ENCODE results near the gene GTF3C5.
A peak's percentile ranks its signal among the peaks of the same experiment; 100 is the strongest.
"Not testable (repeated sequence)": the region's sequence is repeated elsewhere in the genome, so short reads cannot be mapped to it uniquely, and the experiment has no call there.

The GTF3C5 gene

DNA sequence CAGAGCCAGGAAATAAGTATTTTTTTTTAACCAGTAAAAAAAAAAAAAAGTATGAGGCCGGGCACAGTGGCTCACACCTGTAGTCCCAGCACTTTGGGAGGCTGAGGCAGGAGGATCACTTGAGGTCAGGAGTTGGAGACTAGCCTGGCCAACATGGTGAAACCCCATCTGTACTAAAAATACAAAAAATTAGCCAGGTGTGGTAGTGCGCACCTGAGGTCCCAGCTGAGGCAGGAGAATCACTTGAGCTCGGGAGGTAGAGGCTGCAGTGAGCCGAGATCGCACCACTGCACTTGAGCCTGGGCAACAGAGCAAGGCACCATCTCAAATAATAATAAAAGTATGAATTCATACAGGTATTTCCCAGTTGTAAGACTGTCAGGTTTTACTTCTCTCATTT is 41.4 kb downstream of the GTF3C5 start:
- not testable (repeated sequence) for DNase-seq

DNA sequence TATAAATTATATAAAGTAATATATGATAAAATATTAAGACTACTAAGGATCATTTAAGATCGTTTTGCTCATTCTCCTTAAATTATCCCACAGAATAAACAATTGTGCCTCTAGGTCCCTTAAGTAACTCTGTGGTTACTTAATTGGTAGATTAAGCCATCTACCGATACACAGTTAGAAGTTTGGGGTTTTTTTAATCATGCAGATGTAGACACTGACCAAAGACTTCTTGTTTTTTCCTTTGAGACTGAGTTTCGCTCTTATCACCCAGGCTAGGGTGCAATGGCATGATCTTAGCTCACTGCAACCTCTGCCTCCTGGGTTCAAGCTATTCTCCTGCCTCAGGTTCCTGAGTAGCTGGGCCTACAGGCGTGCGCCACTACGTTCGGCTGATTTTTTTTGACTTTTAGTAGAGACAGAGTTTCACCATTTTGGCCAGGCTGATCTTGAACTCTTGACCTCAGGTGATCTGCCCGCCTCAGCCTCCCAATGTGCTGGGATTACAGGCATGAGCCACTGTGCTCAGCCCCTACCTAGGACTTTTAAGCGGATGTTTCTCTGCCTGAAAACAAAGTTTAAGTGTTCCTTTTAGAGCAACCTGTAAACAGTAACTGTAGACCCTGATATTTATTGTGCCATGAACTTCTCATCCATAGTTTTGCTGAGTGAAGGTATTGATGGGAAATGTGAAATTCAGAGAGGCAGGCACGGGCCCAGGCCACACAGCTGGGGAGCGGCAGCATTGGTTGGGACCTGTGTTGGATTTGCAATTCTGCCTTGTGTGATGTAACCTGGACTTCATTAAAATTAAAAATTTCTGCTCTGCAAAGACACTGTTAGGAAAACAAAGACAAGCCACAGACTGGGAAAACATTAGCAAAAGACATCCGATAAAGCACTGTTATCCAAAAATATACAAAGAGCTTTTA is 42.6 kb downstream of the GTF3C5 start:
- no peak for DNase-seq

DNA sequence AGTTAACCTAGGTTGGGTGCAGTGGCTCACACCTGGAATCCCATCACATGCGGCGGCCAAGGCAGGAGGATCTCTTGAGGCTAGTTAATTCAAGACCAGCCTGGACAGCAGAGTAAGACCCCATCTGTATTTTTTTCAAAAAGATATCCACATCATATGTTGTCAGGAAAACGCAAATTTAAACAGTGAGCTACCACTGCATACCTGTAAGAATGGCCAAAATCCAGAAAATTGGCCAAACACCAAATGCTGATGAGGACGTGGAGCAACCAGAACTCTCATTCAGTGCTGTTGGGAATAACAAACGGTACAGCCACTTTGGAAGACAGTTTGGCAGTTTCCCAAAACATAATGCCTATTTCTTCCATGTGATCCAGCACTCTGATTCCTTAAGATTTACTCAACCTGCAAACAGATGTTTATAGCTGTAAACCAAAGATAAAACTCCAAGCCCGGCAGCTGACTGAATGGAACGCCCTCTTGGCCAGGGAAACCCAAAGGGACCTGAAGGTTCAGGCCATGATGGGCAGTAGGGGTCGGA is 43.4 kb downstream of the GTF3C5 start:
- no peak for DNase-seq

DNA sequence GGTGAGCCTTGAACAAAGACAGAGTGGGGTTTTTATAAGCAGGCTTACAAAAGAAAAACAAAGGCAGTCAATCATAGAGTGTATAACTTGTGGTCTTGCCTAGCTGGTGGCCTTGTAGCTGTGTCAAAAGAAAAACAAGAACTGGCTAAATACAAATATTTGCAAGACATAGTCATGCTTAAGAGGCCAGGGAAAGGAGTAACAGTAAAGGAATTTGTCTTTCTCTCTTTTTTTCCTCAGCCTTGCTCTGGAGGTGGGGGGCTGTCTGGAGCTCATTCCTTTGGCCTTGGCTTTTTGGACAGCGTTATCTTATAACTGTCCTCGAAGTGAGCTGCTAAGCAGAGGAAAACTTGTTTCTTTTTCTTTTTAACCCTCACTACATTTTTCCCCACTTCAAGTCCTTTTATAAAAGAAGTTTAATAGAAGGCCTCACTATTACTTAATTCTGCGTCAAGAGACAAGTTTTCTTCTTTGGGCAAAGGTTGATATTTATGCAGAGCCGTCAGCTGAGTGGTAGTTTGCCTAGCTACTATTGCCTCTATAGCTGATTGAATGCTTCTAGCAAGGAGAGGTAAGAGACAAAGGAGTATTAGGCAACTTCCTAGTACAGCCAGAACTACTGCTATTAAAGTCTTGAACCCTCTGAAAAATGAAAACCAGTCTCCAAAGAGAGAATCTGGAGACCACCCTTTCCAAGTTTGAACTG is 45.3 kb downstream of the GTF3C5 start:
- no peak for DNase-seq

DNA sequence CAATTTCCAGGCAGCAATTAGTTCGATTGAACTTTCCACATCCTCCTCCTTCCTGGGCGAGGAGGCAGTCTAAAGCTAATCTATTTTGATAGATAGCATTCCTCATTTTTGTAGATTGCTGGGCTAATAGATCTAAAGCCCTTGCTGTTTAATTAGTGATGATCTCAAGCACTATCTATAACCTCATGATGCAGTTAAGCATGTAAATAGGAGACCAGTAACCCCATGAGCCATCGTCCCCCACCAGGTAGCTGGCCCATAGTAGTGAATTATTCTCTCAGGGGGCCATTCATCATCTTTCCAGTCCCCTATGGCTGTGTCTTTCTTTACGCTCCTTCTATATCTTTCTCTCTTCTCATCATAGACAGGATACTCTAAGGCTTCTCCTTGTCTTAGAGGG is 45.9 kb downstream of the GTF3C5 start:
- DNase-seq, result no peak

DNA sequence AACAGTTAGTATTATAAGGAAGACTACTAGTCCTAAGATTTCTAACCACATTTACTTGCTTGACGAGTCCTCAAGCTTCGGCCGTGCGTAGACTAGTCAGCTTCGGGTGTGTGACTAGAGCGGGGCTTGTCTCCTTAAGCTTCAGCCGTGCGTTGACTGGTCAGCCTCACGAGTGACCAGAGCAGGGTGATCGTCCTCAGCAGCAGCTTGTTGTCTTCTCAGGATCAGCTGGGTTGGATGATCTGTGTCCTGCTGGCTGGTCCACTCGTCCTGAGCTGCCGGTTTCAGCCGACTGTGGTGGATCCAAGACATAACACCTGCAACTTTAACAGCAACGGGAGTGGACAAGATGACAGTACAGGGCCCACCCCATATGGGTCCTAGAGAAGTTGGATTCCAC is 47.7 kb downstream of the GTF3C5 start:
- DNase-seq, result no peak

DNA sequence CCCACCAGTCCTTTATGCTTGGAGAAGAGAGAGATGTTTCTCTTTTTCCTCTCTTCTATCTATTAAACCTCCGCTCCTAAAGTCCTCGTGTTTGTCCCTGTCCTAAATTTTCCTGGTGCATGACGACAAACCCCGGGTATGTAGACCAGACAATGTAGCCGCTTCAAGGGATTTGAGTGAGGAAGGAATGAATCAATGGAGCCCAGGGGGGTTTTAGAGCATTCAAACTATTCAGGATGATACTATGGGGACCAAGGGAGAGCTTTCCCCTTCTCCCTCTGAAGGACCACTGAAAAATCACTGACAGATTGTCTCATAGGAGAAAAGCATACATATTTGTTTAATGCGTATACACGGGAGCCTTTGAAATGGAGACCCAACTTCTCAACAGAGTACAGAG is 49.4 kb downstream of the GTF3C5 start:
- DNase-seq, result no peak

DNA sequence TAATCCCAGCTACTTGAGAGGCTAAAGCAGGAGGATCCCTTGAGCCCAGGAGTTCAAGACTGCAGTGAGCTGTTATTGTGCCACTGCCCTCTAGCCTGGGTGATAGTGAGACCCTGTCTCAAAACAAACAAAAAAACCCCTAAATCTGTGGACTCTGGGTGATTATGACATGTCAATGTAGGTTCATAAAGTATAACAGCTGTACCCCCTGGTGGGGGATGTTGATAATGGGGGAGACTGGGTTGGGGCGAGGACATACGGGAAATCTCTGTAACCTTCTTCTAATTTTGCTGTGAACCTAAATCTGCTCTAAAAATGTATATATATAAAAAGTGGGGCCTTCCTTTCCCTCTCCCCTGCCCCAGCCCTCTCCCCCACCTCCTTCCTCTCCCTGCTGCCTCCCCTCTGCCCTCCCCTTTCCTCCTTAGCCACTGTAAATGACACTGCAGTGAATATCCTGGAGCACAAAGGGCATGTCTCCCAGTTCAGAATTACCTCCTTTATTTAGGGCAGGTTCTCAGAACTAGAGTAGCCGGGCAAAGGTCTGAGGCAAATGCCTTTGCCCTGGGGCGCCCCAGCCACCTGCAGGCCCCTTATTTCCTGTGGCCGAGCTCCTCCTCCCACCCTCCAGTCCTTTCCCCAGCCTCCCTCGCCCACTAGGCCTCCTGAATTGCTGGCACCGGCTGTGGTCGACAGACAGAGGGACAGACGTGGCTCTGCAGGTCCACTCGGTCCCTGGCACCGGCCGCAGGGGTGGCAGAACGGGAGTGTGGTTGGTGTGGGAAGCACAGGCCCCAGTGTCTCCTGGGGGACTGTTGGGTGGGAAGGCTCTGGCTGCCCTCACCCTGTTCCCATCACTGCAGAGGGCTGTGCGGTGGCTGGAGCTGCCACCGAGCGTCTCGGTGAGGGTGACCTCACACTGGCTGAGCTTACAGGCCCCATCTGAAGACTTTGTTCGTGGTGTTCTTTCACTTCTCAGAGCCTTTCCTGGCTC is 50.3 kb downstream of the GTF3C5 start:
- DNase-seq, result not testable (repeated sequence)

DNA sequence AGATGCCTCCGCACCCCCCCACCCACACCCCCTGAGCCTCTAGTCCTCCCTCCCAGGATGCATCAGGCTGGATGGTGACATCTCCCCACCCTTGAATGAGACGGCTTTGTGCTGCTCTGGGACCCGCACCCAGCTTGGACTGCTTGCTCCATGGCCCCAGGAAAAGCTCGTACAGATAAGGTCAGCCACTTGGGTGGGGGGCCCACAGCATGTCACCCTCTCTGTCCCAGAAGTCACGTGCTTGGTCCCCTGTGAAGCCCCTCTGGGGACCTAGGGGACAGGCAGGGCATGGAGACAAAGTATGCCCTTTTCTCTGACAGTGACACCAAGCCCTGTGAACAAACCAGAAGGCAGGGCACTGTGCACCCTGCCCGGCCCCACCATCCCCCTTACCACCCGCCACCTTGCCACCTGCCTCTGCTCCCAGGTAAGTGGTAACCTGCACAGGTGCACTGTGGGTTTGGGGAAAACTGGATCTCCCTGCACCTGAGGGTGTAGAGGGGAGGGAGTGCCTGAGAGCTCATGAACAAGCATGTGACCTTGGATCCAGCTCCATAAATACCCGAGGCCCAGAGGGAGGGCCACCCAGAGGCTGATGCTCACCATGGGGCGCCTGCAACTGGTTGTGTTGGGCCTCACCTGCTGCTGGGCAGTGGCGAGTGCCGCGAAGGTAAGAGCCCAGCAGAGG is 51.3 kb downstream of the GTF3C5 start:
- DNase-seq, result not testable (repeated sequence)

DNA sequence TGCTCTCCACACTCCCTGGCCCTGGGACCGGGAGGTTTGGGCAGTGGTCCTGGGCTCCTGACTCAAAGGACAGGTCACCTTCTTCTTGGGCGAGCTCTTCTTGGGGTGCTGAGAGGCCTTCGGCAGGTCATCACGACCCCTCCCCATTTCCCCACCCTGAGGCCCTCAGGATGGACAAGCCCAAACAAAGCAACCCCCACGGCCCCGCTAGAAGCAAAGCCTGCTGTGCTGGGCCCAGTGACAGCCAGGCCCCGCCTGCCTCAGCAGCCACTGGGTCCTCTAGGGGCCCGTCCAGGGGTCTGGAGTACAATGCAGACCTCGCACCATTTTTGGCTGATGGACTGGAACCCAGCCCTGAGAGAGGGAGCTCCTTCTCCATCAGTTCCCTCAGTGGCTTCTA is 52.9 kb downstream of the GTF3C5 start:
- not testable (repeated sequence) for DNase-seq

DNA sequence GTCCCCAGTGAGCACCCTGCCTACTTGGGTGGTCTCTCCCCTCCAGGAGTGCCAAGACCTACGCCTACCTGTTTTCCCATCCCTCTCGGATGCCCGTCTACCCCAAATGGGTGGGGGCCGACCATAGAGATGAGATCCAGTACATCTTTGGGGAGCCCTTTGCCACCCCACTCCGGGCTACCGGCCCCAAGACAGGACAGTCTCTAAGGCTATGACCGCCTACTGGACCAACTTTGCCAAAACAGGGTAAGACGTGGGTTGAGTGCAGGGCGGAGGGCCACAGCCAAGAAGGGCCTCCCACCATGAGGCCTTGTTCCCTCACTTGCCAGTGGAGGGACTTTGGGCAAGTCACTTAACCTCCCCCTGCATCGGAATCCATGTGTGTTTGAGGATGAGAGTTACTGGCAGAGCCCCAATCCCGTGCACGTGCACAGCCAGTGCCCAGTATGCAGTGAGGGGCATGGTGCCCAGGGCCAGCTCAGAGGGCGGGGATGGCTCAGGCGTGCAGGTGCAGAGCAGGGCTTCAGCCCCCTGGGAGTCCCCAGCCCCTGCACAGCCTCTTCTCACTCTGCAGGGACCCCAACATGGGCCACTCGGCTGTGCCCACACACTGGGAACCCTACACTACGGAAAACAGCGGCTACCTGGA is 55.5 kb downstream of the GTF3C5 start:
- not testable (repeated sequence) for DNase-seq

DNA sequence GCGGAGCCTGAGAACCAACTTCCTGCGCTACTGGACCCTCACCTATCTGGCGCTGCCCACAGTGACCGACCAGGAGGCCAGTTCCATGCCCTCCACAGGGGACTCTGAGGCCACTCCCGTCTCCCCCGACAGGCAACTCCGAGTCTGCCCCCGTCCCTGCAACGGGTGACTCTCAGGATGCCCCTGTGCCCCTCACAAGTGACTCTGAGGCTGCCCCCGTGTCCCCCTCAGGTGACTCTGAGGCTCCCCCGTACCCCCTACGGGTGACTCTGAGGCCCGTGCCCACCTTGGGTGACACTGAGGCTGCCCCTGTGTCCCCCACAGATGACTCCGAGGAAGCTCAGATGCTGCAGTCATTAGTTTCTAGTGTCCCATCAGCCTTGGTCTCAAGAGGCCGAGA is 56.1 kb downstream of the GTF3C5 start:
- no peak for DNase-seq

DNA sequence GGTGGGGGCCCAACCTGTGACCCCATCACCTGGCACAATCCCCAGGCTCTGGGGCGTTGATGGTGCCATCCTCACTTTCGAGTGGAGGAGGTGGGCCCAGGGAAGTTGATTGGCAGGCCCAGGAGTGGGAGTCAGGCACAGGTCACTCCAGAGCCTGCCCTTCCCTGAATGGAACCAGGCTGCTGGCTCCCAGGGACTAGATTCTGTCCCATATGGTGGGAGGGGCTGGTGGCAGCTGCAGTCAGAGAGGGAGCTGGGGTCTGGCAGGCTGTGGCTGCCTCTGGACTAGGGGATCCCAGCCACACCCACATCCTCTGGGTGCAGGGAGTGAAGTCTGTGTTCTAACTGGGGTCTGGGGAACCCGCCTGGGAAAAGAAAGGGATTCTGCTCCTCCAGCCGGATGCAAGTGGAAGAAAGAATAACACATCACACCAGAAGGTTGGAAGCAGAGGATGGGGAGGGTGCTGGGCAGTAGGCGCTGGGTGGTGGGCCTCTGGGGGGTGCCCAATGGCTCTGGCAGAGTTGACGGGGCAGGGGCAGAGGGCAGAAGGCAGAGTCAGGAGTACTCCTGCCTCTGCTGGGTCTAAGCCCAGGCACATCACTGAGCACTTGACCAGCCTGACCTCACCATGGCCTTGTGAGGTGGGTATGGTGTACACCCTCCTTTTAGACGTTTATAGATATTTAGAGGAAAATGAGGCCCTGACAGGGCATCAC is 56.8 kb downstream of the GTF3C5 start:
- no peak for DNase-seq

DNA sequence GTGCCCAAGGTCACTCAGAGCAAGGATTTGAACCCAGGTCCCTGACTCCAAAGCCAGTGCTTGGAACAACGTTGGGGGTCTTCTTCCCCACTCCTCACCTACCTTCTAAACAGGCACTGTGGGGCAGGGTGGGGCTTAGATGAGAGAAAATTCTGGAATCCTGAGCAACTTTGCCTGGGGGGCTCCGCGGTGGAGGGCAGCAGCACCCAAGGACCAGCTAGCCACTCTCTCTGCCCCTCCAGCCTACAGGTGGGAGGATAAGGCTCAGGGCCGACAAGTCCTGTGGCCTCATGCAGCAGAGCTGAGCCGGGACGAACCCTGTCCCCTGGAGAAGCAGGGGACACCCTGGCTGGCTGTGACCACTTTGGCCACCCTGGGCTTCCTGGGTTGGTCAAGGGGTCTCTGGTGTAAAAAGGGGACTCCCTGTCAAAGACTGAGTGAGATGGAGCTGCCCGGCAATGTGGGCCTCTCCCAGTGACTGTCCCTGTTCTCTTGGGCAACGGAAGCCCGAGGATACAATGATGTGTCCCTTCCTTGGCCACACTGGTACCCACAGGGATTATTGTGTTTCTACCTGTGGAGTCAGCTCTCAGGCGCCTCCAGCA is 57.5 kb downstream of the GTF3C5 start:
- no peak for DNase-seq

DNA sequence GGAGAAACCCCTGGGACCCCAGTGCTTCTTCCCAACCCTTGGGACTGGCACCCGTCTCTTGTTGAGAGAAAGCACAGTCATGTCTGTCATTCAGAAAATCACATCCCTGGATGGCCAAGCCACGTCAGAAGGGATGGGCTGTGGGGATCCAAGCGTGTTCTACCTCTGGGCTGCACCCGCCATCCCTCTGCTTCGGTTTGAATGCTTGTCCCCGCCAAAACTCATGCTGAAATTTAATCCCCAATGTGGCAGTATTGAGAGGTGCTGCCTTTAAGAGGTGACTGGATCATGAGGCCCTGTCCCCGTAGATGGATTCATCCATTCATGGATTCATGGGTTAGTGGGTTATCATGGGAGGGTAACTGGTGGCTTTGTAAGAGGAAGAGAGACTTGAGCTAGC is 58.0 kb downstream of the GTF3C5 start:
- no peak for DNase-seq

DNA sequence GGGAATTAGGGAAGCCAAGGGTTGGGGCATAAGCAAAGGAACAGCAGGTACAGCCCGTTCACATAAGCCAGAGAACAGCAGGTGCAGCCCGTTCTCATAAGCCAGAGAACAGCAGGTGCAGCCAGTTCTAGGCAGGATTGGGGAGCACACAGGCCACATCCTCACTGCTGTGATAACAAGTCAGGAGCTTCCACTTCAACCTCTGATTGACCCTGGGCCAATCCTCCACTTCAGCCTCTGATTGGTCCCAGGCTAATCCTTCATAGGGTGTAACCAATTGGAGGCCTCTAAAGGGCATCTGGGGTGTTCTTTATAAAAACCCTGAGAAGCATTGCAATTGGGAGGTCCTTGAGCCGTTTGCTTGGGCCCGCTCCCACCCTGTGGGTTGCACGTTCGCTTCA is 58.5 kb downstream of the GTF3C5 start:
- DNase-seq, result peak; percentile 64

DNA sequence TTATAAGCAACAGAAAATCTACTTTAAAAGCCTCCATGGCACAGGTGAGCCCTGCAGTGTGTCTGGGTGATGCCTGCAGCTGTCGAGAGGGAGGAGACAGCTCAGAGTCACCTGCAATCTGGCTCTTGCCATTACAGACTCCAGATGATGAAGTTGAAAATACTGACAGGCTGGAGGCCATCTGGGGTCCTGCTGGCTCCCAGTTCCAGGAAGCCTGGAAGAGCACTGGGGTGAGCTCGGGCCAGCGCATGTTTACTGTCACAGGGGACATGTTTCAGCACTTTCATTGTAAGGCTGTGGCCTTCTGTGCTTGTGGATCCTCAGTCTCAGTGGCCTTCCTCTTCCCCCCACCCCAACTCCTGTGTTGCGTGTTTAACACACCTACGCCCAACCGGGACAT is 59.4 kb downstream of the GTF3C5 start:
- DNase-seq, result no peak

DNA sequence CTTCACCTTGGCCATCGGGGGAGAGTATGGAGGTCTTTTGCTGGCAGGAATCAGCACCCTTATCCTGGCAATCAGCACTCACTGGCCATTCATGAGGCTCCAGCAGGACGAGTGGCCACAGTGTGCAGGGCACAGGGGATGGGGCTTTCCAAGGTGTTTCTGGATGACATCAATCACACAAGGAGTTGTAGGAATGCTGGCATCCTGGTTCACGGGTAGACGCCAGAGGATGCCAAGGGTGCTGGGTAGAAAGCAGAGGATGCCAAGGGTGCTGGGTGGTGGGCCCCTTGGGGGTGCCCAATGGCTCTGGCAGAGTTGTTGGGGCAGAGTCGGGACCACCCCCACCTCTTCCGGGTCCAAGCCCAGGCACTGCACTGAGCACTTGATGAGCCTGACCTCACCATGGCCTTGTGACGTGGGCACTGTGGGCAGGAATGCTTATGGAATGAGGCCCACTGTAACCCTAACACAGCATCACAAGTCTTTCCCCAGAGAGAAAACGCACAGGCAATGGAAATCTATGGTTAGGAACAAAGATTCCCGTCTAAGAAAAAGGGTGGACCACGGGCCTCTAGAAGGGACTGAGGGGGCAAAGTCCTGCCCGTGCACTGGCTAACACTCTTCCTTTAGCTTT is 60.1 kb downstream of the GTF3C5 start:
- no peak for DNase-seq

DNA sequence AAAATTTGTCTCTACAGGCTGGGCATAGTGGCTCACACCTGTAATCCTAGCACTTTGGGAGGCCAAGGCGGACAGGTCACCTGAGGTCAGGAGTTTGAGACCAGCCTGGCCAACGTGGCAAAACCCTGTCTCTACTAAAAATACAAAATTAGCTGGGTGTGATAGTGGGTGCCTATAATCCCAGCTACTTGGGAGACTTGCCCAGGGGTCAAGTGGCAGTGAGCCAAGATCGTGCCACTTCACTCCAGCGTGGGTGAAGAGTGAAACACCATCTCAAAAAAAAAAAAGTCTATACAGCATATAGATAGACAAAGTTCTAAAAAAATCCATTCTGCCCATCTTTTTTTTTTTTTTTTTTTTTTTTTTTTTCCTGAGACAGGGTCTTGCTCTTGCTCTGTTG is 63.6 kb downstream of the GTF3C5 start:
- not testable (repeated sequence) for DNase-seq

DNA sequence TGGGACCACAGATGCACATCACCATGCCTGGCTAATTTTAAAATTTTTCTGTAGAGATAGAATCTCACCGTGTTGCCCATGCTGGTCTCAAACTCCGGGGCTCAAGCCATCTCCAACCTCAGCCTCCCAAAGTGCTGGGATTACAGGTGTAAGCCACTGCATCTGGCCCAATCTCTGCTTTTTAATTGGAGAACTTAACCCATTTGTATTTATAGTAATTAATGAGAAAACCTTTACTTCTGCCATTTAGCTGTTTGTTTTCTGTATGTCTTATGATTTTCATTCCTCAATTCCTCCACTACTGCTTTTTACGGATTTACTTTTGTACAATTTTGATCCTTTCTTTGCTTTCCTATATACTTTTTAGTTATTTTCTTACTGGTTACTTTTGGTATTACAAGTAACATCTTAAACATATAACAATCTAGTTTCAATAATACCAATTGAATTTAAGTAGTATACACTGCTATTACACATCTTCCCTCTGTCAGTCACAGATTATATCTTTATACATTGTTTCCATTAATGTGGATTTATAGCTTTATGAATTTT is 64.1 kb downstream of the GTF3C5 start:
- DNase-seq, result no peak

Measured in DMS79 (cell line).